Renal cortical epithelial cell (primary cell): ENCODE data around the gene ARHGEF28. TPM values are rescaled to one million over a fixed set of nuclear protein-coding genes. Genes with fewer than 3 reads are reported as not detected.

Source experiments
- DNase-seq: peaks from one replicate; pipeline ENCODE4 v3.0.0-alpha.2; 2011; ENCODE audit warnings: low read depth
- total RNA-seq: library from RNA; depleted of rRNA; stranded (reverse); fragments of >200 nt; gene quantifications from 2 replicates; pipeline ENCODE4 v1.2.3, GENCODE V29; 2014

ARHGEF28 gene
- total RNA-seq, 1 donor from 2014 or later: 112 TPM

- DNase-seq: no peak
Measured at GRCh38 chr5:73619606-73620333, 6.2 kb upstream of the ARHGEF28 start.

GRCh38 chr5:73620334-73620687, 5.7 kb upstream of the ARHGEF28 start:
- DNase-seq: no peak

GRCh38 chr5:73623060-73623459, 2.9 kb upstream of the ARHGEF28 start:
- DNase-seq: no peak

- no peak for DNase-seq
Measured at GRCh38 chr5:73623901-73624404, 2.0 kb upstream of the ARHGEF28 start.

GRCh38 chr5:73624888-73625287, 1.1 kb upstream of the ARHGEF28 start:
- no peak for DNase-seq

GRCh38 chr5:73625372-73625943, 538 bp upstream of the ARHGEF28 start:
- DNase-seq: no peak

- no peak for DNase-seq
Measured at GRCh38 chr5:73626814-73627313, 868 bp downstream of the ARHGEF28 start.

- no peak for DNase-seq
Measured at GRCh38 chr5:73629456-73629855, 3.5 kb downstream of the ARHGEF28 start.

GRCh38 chr5:73630765-73631164, 4.8 kb downstream of the ARHGEF28 start:
- DNase-seq: no peak

GRCh38 chr5:73631500-73631899, 5.5 kb downstream of the ARHGEF28 start:
- no peak for DNase-seq

GRCh38 chr5:73633060-73633459, 7.1 kb downstream of the ARHGEF28 start:
- no peak for DNase-seq

GRCh38 chr5:73636408-73636807, 10.4 kb downstream of the ARHGEF28 start:
- DNase-seq: no peak

GRCh38 chr5:73637565-73637964, 11.6 kb downstream of the ARHGEF28 start:
- no peak for DNase-seq

GRCh38 chr5:73638344-73639095, 12.5 kb downstream of the ARHGEF28 start:
- DNase-seq: peak; percentile 97

GRCh38 chr5:73640861-73641320, 14.9 kb downstream of the ARHGEF28 start:
- peak; percentile 68 for DNase-seq

GRCh38 chr5:73641811-73642210, 15.8 kb downstream of the ARHGEF28 start:
- no peak for DNase-seq

GRCh38 chr5:73642344-73642743, 16.3 kb downstream of the ARHGEF28 start:
- DNase-seq: peak; percentile 88

- no peak for DNase-seq
Measured at GRCh38 chr5:73644385-73644963, 18.5 kb downstream of the ARHGEF28 start.

- peak; percentile 61 for DNase-seq
Measured at GRCh38 chr5:73647721-73648120, 21.7 kb downstream of the ARHGEF28 start.

GRCh38 chr5:73648515-73648914, 22.5 kb downstream of the ARHGEF28 start:
- peak; percentile 53 for DNase-seq

- no peak for DNase-seq
Measured at GRCh38 chr5:73649926-73650325, 23.9 kb downstream of the ARHGEF28 start.

GRCh38 chr5:73652391-73652790, 26.4 kb downstream of the ARHGEF28 start:
- no peak for DNase-seq
